IMR-90 (cell line): ENCODE data around the gene PDGFD. TPM values are rescaled to one million over a fixed set of nuclear protein-coding genes. Genes with fewer than 3 reads are reported as not detected.

ENCODE experiments used
- ATAC-seq: fragments of 200-7000 bp; cut with Tn5 transposase; 2 replicates; pipeline ENCODE4 v1.9.1; 2020; ENCODE audit warnings: low read depth, mild to moderate bottlenecking, moderate library complexity
- BruUV-seq: library from RNA; stranded (reverse); fragments of 400-500 nt; replicated peaks from 2 replicates; lab custom pipeline; 2021; lab: Mats Ljungman, UMichigan
- CTCF ChIA-PET: fragments of 300-600 bp; formaldehyde crosslinking; extraction: SDS; loops from one replicate; lab custom pipeline; 2021; ENCODE audit warnings: antibody characterized with exemption; lab: Yijun Ruan, JAX
- POLR2A ChIA-PET: fragments of 300-600 bp; sonication (Branson Sonifier 250); formaldehyde crosslinking; loops from one replicate; lab custom pipeline; 2022; ENCODE audit warnings: antibody characterized with exemption; ENCODE audit not compliant: unreplicated experiment; lab: Charles Lee
- DNase-seq: peaks from one replicate; pipeline ENCODE4 v3.0.0; 2013
- H2AFZ ChIP-seq: replicated peaks from 2 replicates; pipeline ENCODE3; 2013; ENCODE audit warnings: low read length, mild to moderate bottlenecking; ENCODE audit not compliant: poor library complexity
- H2AK5ac ChIP-seq: 2 replicates; pipeline ENCODE4 v1.6.1; 2013; ENCODE audit warnings: low read depth, low read length, inconsistent platforms
- H2AK9ac ChIP-seq: replicated peaks from 2 replicates; pipeline ENCODE3; 2013; ENCODE audit warnings: mild to moderate bottlenecking, low read depth, low read length, moderate library complexity; ENCODE audit not compliant: poor library complexity
- H2BK120ac ChIP-seq: 2 replicates; pipeline ENCODE4 v1.6.1; 2013; ENCODE audit warnings: low read depth, low read length, inconsistent platforms
- H2BK15ac ChIP-seq: 3 replicates; pipeline ENCODE4 v1.6.1; 2013; ENCODE audit warnings: low read depth, low read length, inconsistent platforms
- H2BK20ac ChIP-seq: 2 replicates; pipeline ENCODE4 v1.6.1; 2013; ENCODE audit warnings: low read depth, mild to moderate bottlenecking, inconsistent platforms, low read length, moderate library complexity
- H2BK5ac ChIP-seq: 2 replicates; pipeline ENCODE4 v1.6.1; 2013; ENCODE audit warnings: mild to moderate bottlenecking, low read depth, low read length, inconsistent platforms; ENCODE audit not compliant: poor library complexity, severe bottlenecking
- H3K14ac ChIP-seq: replicated peaks from 2 replicates; pipeline ENCODE4 v1.6.1; 2013; ENCODE audit warnings: low read depth, low read length, inconsistent platforms
- H3K18ac ChIP-seq: 2 replicates; pipeline ENCODE4 v1.6.1; 2013; ENCODE audit warnings: low read depth, low read length, control low read depth
- H3K23ac ChIP-seq: 2 replicates; pipeline ENCODE4 v1.6.1; 2013; ENCODE audit warnings: low read depth, low read length, inconsistent platforms
- H3K27ac ChIP-seq: 2 replicates; pipeline ENCODE4 v1.5.1; 2013; ENCODE audit warnings: mild to moderate bottlenecking, control low read depth, low read length; ENCODE audit not compliant: insufficient read depth
- H3K27me3 ChIP-seq: 2 replicates; pipeline ENCODE4 v1.6.1; 2013; ENCODE audit warnings: low read length; ENCODE audit not compliant: control insufficient read depth, insufficient read depth
- H3K36me3 ChIP-seq: 2 replicates; pipeline ENCODE4 v1.6.1; 2013; ENCODE audit warnings: low read length, mixed read lengths; ENCODE audit not compliant: control insufficient read depth, insufficient read depth
- H3K4ac ChIP-seq: 2 replicates; pipeline ENCODE4 v1.6.1; 2013; ENCODE audit warnings: low read depth, low read length, inconsistent platforms
- H3K4me1 ChIP-seq: 2 replicates; pipeline ENCODE4 v1.6.1; 2013; ENCODE audit warnings: low read length, mixed read lengths; ENCODE audit not compliant: control insufficient read depth, insufficient read depth
- H3K4me2 ChIP-seq: 2 replicates; pipeline ENCODE4 v1.6.1; 2013; ENCODE audit warnings: low read depth, mild to moderate bottlenecking, control low read depth, low read length, moderate library complexity
- H3K4me3 ChIP-seq: 2 replicates; pipeline ENCODE4 v1.5.1; 2013; ENCODE audit warnings: low read depth, mild to moderate bottlenecking, control low read depth, low read length, moderate library complexity; ENCODE audit not compliant: insufficient read depth
- H3K56ac ChIP-seq: 2 replicates; pipeline ENCODE4 v1.6.1; 2013; ENCODE audit warnings: low read length, inconsistent platforms; ENCODE audit not compliant: insufficient read depth; ENCODE audit errors: extremely low read depth
- H3K79me1 ChIP-seq, 2 experiments: 2 replicates each; pipeline ENCODE4 v1.6.1; 2013; ENCODE audit warnings: low read length in 2 of 2, inconsistent platforms in 1 of 2, low read depth in 1 of 2
- H3K9ac ChIP-seq: 2 replicates; pipeline ENCODE4 v1.6.1; 2013; ENCODE audit warnings: low read depth, low read length, control low read depth
- H3K9me1 ChIP-seq: 2 replicates; pipeline ENCODE4 v1.6.1; 2013; ENCODE audit warnings: low read length, inconsistent platforms; ENCODE audit not compliant: insufficient read depth
- H3K9me3 ChIP-seq: 2 replicates; pipeline ENCODE4 v1.6.1; 2013; ENCODE audit warnings: low read length; ENCODE audit not compliant: control insufficient read depth, insufficient read depth
- H4K20me1 ChIP-seq: 2 replicates; pipeline ENCODE4 v1.6.1; 2013; ENCODE audit warnings: low read length, inconsistent platforms; ENCODE audit not compliant: insufficient read depth
- H4K5ac ChIP-seq: 2 replicates; pipeline ENCODE4 v1.6.1; 2013; ENCODE audit warnings: mild to moderate bottlenecking, low read depth, low read length, control low read depth
- H4K8ac ChIP-seq, 2 experiments: 2 replicates each; pipeline ENCODE4 v1.6.1; 2013; ENCODE audit warnings: low read depth in 2 of 2, low read length in 2 of 2, control low read depth in 1 of 2, inconsistent platforms in 1 of 2
- H4K91ac ChIP-seq: 2 replicates; pipeline ENCODE4 v1.6.1; 2013; ENCODE audit warnings: low read depth, low read length, inconsistent platforms; ENCODE audit not compliant: insufficient read depth
- FOS ChIP-seq: fragments of 150-350 bp; IDR thresholded peaks from 2 replicates; pipeline ENCODE4 v1.6.1; 2016; ENCODE audit warnings: low read depth, low read length
- MAFK ChIP-seq: IDR thresholded peaks from 2 replicates; pipeline ENCODE4 v1.6.1; 2012; ENCODE audit warnings: low read depth, low read length, improper control_type of control experiment
- POLR2A ChIP-seq: IDR thresholded peaks from 2 replicates; pipeline ENCODE4 v1.6.1; 2012; ENCODE audit warnings: mild to moderate bottlenecking, low read depth, low read length
- RAD21 ChIP-seq: IDR thresholded peaks from 2 replicates; pipeline ENCODE4 v1.6.1; 2012; ENCODE audit warnings: low read length, improper control_type of control experiment
- RFX5 ChIP-seq: IDR thresholded peaks from 2 replicates; pipeline ENCODE4 v1.8.0; 2012; ENCODE audit warnings: low read depth, mild to moderate bottlenecking, low read length, moderate library complexity
- WGBS, 2 experiments: methylation state at CpG; one replicate each; pipeline versions ENCODE4 v1.1.5 to v1.1.7; 2013; ENCODE audit warnings: missing lambda C conversion rate in 2 of 2; ENCODE audit not compliant: insufficient read length in 1 of 2; ENCODE audit errors: extremely low coverage in 2 of 2; 5-methylcytosine and 5-hydroxymethylcytosine counted together
- dilution Hi-C: fragments of 300-500 bp; cut with HindIII; formaldehyde crosslinking; loops from one replicate; pipeline ENCODE4 v1.14.3; 2018; ENCODE audit warnings: low sequenced_read_pairs; ENCODE audit not compliant: unreplicated experiment
- in situ Hi-C: fragments of 300-500 bp; cut with MboI; formaldehyde crosslinking; loops from 3 replicates; pipeline ENCODE4 v1.14.3; 2019; ENCODE audit warnings: low sequenced_read_pairs, inconsistent platforms, mixed read lengths
- intact Hi-C: fragments of 100-400 bp; cut with micrococcal nuclease; formaldehyde crosslinking; loops from 2 replicates; pipeline ENCODE4 v1.10.0; 2022
- polyA plus RNA-seq, 3 experiments: library from polyadenylated mRNA; depleted of rRNA; stranded (reverse); fragments of >200 nt; gene quantifications; 2 replicates each; pipeline ENCODE4 v1.2.3, GENCODE V29; 2012; ENCODE audit warnings: low replicate concordance in 1 of 3
- total RNA-seq: library from RNA; depleted of rRNA; stranded (reverse); fragments of >200 nt; gene quantifications from 2 replicates; pipeline ENCODE4 v1.2.3, GENCODE V29; 2012
- TF ChIP-seq, protein P1 (sequence below): fragments of 150-350 bp; IDR thresholded peaks from 2 replicates; pipeline ENCODE4 v1.6.1; 2016; ENCODE audit warnings: low read depth, mild to moderate bottlenecking, low read length, moderate library complexity, borderline replicate concordance

Gene PDGFD
- total and polyA plus RNA-seq, 2 of the 4 experiments (the other 2 are of a cell fraction): 2.1 to 3.0 TPM

DNA sequence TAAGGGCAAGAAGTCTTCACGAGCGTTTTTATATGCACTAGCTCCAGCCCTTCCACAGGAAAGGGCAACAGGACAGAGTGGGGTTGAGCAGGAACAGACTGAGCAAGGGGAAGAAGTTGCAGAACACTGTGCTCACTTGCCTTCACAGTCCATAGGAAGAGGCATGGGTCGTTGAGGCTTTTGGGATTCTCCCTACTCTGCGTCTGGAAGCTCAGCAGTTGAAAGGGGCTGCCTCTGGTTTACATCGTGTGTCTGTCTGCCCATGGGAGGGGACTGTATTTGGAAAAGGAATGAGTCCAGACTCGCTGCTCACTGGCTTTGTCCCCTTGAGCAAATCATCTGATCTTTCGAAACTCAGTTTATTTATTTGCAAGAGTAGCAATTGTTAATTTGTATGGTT lies 1.1 kb upstream of the PDGFD start:
- WGBS, 2 experiments: 83% methylated on average over 3 of the region's 7 CpGs; no CpG with 5 or more reads in 1 of the 2 experiments
- no peak for ATAC-seq

More for the DNA sequence above, 1.1 kb upstream of the PDGFD start:
- no peak overlapping the region for H2BK120ac ChIP-seq
- no peaks in the 10 kb centered on the region for H3K9me3 ChIP-seq
- intact Hi-C loops (no loop called here), in situ Hi-C loops (no loop called here), dilution Hi-C loops (no loop called here)
- no peaks in the 10 kb centered on the region for H3K36me3 ChIP-seq
- no peak overlapping the region for H3K56ac ChIP-seq
- no peak overlapping the region for H4K5ac ChIP-seq
- no TSS peak for BruUV-seq
- no peak overlapping the region for H3K27ac ChIP-seq
- peak overlapping the region; percentile 29; the same call in 1 of the 2 replicates for H2AK5ac ChIP-seq
- H2AK9ac ChIP-seq: no peak overlapping the region
- no peaks in the 10 kb centered on the region for H3K27me3 ChIP-seq
- H4K91ac ChIP-seq: no peak overlapping the region
- H3K4ac ChIP-seq: no peak overlapping the region; the same call in 1 of the 2 replicates
- H3K9ac ChIP-seq: no peak overlapping the region
- H3K14ac ChIP-seq: no peak overlapping the region
- no peak overlapping the region for H3K4me2 ChIP-seq
- H3K4me3 ChIP-seq: no peak overlapping the region
- no peaks in the 10 kb centered on the region for H4K20me1 ChIP-seq
- no peak overlapping the region for H3K23ac ChIP-seq
- ChIA-PET POLR2A (no interaction called here), CTCF (interaction anchor here (1.4 kb wide), 1 partner anchor 177 kb away, joined by 3 read pairs; no protein-coding TSS in a partner anchor)
- no peak for TF ChIP-seq MAFK
- no peak for TF ChIP-seq RAD21
- TF ChIP-seq POLR2A: no peak
- TF ChIP-seq, protein P1, sequence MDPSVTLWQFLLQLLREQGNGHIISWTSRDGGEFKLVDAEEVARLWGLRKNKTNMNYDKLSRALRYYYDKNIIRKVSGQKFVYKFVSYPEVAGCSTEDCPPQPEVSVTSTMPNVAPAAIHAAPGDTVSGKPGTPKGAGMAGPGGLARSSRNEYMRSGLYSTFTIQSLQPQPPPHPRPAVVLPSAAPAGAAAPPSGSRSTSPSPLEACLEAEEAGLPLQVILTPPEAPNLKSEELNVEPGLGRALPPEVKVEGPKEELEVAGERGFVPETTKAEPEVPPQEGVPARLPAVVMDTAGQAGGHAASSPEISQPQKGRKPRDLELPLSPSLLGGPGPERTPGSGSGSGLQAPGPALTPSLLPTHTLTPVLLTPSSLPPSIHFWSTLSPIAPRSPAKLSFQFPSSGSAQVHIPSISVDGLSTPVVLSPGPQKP: no peak
- TF ChIP-seq RFX5: no peak
- no peak for TF ChIP-seq FOS
- H3K79me1 ChIP-seq: no peaks in the 10 kb centered on the region
- no peak for DNase-seq
- H3K9me1 ChIP-seq: peaks cover 5% of the 10 kb centered on the region; the same call in 1 of the 2 replicates
- no peak overlapping the region for H2AFZ ChIP-seq
- no peak overlapping the region for H2BK20ac ChIP-seq
- H3K18ac ChIP-seq: no peak overlapping the region
- no peak overlapping the region for H4K8ac ChIP-seq
- 0 out of 3 replicates have a peak overlapping the region, but pooled peaks have one; percentile 10 for H2BK15ac ChIP-seq
- no peak overlapping the region for H2BK5ac ChIP-seq
- H3K4me1 ChIP-seq: peaks cover 3% of the 10 kb centered on the region
